Measurements from ENCODE around the gene GRIP1. TPM values are rescaled to one million over a fixed set of nuclear protein-coding genes. Genes with fewer than 3 reads are reported as not detected.
A peak's percentile ranks its signal among the peaks of the same experiment; 100 is the strongest.

GRIP1 gene, protein sequence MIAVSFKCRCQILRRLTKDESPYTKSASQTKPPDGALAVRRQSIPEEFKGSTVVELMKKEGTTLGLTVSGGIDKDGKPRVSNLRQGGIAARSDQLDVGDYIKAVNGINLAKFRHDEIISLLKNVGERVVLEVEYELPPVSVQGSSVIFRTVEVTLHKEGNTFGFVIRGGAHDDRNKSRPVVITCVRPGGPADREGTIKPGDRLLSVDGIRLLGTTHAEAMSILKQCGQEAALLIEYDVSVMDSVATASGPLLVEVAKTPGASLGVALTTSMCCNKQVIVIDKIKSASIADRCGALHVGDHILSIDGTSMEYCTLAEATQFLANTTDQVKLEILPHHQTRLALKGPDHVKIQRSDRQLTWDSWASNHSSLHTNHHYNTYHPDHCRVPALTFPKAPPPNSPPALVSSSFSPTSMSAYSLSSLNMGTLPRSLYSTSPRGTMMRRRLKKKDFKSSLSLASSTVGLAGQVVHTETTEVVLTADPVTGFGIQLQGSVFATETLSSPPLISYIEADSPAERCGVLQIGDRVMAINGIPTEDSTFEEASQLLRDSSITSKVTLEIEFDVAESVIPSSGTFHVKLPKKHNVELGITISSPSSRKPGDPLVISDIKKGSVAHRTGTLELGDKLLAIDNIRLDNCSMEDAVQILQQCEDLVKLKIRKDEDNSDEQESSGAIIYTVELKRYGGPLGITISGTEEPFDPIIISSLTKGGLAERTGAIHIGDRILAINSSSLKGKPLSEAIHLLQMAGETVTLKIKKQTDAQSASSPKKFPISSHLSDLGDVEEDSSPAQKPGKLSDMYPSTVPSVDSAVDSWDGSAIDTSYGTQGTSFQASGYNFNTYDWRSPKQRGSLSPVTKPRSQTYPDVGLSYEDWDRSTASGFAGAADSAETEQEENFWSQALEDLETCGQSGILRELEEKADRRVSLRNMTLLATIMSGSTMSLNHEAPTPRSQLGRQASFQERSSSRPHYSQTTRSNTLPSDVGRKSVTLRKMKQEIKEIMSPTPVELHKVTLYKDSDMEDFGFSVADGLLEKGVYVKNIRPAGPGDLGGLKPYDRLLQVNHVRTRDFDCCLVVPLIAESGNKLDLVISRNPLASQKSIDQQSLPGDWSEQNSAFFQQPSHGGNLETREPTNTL
- total RNA-seq, result under 1 TPM; 0.66 to 0.82 TPM

DNA sequence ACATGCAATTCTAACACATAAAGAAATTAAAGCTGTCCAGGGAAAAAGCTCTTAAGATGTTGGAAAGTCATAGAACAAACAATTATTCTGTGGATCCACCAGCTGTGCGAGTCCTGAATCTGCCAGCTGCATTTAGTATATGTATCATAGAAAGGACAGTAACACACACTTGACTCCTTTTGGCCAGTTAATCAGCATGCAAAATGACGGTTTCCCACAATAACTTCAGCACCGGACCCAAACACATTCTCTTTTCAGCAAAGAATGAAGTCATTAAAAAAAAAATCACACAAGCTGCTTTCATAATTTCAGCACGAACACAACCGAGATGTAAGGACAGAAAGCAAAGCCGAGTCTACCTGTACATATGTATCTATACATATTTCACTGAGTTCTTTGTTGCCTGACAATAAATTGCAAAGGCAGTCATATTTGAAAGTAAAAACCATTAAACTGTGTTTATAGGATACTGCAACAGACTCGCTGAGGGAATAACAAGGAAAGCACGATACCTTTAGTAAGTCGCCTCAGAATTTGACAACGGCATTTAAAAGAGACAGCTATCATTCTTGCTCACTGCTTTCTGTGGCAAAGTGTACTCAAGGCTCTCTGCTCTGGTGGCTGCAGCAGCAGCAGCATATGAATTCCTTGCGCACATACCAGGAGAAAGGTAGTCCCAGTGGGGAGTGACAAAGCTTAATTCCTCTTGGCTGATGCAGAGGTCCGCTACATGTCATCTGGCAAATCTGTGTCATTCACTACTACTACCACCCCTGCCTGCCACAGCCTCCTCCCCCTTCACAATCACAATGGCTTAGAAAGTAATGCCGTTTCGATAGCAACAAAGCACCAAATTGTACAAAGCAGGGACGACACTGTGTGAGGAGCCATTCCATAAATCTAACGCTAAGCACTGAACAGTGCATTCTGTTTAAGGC lies at the start of gene GRIP1:
TSS of gene GRIP1 (minus strand) at position 739 of the 938 bp plus-strand sequence. CDS start at position 567, 172 bp downstream.
- H3K9me3 Mint-ChIP-seq, result no peaks in the 10 kb centered on the region
- H3K27ac Mint-ChIP-seq, result no peak within 1 kb of the TSS
- DNase-seq (ENCODE audit: low spot score in 2 of 2), result no peak
- H3K36me3 Mint-ChIP-seq, result no peaks in the 10 kb centered on the region
- no peak for ATAC-seq

DNA sequence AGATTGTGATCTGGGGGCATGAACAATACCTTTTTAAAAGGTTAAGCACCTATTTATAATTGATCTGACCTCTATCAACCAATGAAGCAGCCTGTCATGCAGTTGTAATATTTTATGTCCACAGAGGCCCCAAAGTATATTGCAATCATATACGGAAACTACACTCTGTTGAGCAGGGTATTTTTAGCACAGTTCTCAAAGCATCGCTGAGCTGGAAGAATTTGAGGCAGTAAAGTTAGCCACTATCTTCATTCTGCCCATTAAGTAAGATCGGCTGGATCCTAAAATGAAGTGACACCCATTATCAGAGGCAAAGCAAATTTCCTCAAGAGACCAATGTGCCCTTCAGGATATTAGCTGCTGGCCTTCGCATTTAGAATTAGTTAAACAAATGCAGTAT lies 47.7 kb upstream of the GRIP1 start:
- ATAC-seq, result no peak
- no peak for DNase-seq (ENCODE audit: low spot score in 2 of 2)
- no peaks in the 10 kb centered on the region for H3K9me3 Mint-ChIP-seq
- H3K27ac Mint-ChIP-seq, result no peak overlapping the region
- H3K36me3 Mint-ChIP-seq, result no peaks in the 10 kb centered on the region

DNA sequence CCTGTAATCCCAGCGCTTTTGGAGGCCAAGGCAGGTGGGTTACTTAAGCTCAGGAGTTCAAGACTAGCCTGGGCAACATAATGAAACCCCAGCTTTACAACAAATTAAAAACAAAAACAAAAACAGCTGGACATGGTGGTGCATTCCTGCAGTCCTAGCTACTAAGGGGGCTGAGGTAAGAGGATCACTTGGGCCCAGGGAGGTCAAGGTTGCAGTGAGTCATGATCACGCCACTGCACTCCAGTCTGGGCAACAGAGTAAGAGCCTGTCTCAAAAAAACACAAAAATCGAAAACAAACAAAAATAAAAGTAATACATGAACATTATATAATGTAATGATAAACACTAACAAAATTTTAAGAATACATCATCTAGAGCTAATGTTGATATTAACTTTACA lies 46.2 kb upstream of the GRIP1 start:
- no peak for DNase-seq (ENCODE audit: low spot score in 2 of 2)
- ATAC-seq, result no peak
- Mint-ChIP-seq H3K36me3 (no peaks in the 10 kb centered on the region), H3K27ac (no peak overlapping the region), H3K9me3 (no peaks in the 10 kb centered on the region)

DNA sequence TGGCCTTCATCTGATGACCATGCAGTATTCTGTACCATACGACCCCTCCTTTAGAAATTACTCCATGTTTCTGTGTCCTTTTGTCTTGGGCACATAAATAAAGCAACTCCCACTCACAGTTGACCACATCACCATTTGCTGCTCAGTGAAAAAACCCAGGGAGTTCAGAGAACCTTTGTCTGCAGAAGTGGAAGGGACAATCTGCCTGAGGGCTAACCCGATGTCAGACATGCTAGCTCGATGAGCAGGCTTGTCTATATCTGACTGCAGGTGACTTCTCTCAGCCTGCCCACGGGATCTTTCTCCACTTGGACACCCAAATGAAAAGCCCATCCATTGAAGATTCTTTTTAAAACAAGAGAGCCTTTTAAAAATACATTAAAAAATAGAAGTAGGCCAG lies 45.7 kb upstream of the GRIP1 start:
- Mint-ChIP-seq H3K36me3 (no peaks in the 10 kb centered on the region), H3K9me3 (no peaks in the 10 kb centered on the region), H3K27ac (no peak overlapping the region)
- no peak for ATAC-seq
- DNase-seq (ENCODE audit: low spot score in 2 of 2), result no peak

DNA sequence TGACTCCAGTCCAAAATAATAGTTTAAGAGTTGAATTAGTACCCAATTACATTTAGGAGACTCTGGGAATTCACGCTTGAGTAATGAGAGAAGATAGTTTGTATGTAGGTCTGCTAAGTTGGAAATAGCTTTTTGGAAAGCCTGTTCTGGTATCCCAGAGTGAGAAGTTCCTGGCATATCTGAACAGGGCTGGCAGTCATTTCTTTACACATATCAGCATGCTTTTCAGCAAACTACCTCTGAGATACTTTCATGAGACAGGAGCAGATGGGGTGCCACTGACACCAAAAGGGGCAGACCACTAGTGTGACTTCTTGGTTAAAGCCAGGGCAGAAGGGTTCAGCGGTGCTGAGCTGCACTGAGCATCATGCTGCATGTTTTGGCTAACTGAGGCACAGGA lies 45.1 kb upstream of the GRIP1 start:
- ATAC-seq (no peak), DNase-seq (ENCODE audit: low spot score in 2 of 2) (no peak)
- Mint-ChIP-seq H3K9me3 (no peaks in the 10 kb centered on the region), H3K36me3 (no peaks in the 10 kb centered on the region), H3K27ac (no peak overlapping the region)

GRCh38 chr12:66719862-66720261 lies 41.0 kb upstream of the GRIP1 start:
- Mint-ChIP-seq H3K9me3 (peaks cover 3 to 5% of the 10 kb centered on the region in 2 donors), H3K27ac (no peak overlapping the region), H3K36me3 (peaks cover 2 to 3% of the 10 kb centered on the region in 2 donors)
- ATAC-seq, result no peak
- no peak for DNase-seq (ENCODE audit: low spot score in 2 of 2)

DNA sequence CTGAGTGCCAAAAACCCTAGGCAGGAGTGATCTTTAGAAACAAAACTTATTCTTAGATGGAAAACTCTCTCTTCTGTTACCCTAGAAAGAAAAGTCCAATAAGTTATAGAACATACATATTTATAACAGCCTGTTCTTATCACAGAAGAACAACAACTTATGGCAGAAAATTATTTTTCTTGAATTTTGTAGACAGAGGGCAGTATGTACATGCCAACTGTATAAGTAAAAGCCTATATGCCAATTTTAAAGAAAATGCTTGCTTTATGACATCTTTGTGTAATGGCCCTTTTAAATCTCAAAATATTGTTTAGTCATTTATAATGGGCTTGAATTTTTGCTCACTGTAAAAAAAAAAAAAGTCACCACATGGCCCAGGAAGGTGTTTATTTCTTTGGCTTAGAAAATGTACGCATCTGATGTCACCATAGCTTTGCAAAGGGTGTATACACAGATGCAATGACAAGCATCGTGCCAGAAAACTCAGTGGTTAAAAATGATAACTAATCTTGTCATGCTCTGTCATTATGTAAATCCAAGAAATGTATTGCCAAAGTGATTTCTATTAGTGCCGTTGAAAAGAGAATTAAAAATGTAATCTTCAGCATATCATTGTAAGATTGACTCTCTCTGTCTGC lies 38.3 kb upstream of the GRIP1 start:
- Mint-ChIP-seq H3K36me3 (peaks cover 6 to 7% of the 10 kb centered on the region in 2 donors), H3K9me3 (peaks cover 6 to 8% of the 10 kb centered on the region in 2 donors), H3K27ac (no peak overlapping the region)
- DNase-seq (ENCODE audit: low spot score in 2 of 2) (no peak), ATAC-seq (no peak)

- DNase-seq (ENCODE audit: low spot score in 2 of 2), result no peak
- H3K36me3 Mint-ChIP-seq, result peaks cover 6 to 7% of the 10 kb centered on the region in 2 donors
- peak in 1 of 2 donors; percentile 26 for ATAC-seq
These were observed 37.6 kb upstream of the GRIP1 start for GRCh38 chr12:66716522-66716921.

GRCh38 chr12:66714709-66715108 lies 35.8 kb upstream of the GRIP1 start:
- no peak for DNase-seq (ENCODE audit: low spot score in 2 of 2)
- peaks cover 6 to 7% of the 10 kb centered on the region in 2 donors for H3K36me3 Mint-ChIP-seq
- H3K9me3 Mint-ChIP-seq, result peaks cover 6 to 8% of the 10 kb centered on the region in 2 donors
- H3K27ac Mint-ChIP-seq, result peak overlapping the region in 1 of 2 donors; percentile 34
- no peak for ATAC-seq

More at GRCh38 chr12:66716522-66716921, 37.6 kb upstream of the GRIP1 start:
- Mint-ChIP-seq H3K27ac (no peak overlapping the region), H3K9me3 (peaks cover 6 to 8% of the 10 kb centered on the region in 2 donors)

DNA sequence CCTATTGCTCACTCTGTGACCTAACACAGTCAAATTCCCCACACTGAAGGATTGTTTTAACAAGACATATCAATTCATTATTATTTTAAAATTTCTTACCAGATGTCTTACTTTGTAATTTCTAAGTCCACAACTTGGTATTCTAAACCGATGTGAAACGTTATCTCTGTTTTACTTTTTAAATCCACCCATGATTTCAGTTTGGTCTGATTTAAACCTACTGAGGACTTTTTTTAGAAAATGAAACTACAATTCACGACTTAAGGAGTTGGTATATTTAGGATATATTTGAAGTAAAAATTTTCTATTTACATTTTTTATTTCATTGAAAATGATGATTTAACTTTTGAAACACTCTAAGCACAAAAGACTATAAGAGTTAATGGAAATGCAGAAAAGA lies 35.1 kb upstream of the GRIP1 start:
- DNase-seq (ENCODE audit: low spot score in 2 of 2), result no peak
- Mint-ChIP-seq H3K27ac (peak overlapping the region in 1 of 2 donors; percentile 32), H3K36me3 (peaks cover 6 to 7% of the 10 kb centered on the region in 2 donors), H3K9me3 (peaks cover 6 to 8% of the 10 kb centered on the region in 2 donors)
- no peak for ATAC-seq

DNA sequence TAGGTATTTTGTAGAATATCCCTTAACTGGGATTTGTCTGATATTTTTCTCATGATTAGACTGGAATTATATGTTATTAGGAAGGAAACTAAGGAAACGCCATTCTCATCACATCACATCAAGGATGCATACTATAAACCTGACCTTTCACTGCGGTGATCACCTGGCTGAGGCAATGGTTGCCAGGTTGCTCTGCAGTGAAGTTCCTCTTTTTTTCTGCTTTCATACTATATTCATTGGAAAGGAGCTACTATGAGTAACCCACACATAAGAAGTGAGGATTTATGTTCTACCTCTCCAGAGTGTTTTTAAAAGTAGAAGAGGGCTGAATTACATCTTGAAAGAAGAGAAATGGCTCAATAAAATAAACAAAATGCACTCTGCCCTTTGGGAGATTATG lies 31.0 kb upstream of the GRIP1 start:
- Mint-ChIP-seq H3K36me3 (peaks cover 4% of the 10 kb centered on the region in 2 donors), H3K27ac (no peak overlapping the region), H3K9me3 (peaks cover 3 to 4% of the 10 kb centered on the region in 2 donors)
- DNase-seq (ENCODE audit: low spot score in 2 of 2) (no peak), ATAC-seq (no peak)

GRCh38 chr12:66709457-66709773 lies 30.5 kb upstream of the GRIP1 start:
- Mint-ChIP-seq H3K36me3 (no peaks in the 10 kb centered on the region), H3K9me3 (no peaks in the 10 kb centered on the region), H3K27ac (peak overlapping the region in 1 of 2 donors; percentile 57)
- ATAC-seq (peak in 1 of 2 donors; percentile 41), DNase-seq (ENCODE audit: low spot score in 2 of 2) (no peak)

GRCh38 chr12:66708704-66709456 lies 30.0 kb upstream of the GRIP1 start:
- no peak for DNase-seq (ENCODE audit: low spot score in 2 of 2)
- peak; percentile 54 to 69 for ATAC-seq
- Mint-ChIP-seq H3K36me3 (no peaks in the 10 kb centered on the region), H3K9me3 (no peaks in the 10 kb centered on the region), H3K27ac (peak overlapping the region in 1 of 2 donors; percentile 57)

GRCh38 chr12:66707002-66707697 lies 28.3 kb upstream of the GRIP1 start:
- ATAC-seq (no peak), DNase-seq (ENCODE audit: low spot score in 2 of 2) (no peak)
- Mint-ChIP-seq H3K9me3 (no peaks in the 10 kb centered on the region), H3K36me3 (no peaks in the 10 kb centered on the region), H3K27ac (no peak overlapping the region)

Measured in activated naive CD4-positive, alpha-beta T cell treated with anti-CD3 and anti-CD28 coated beads, Interleukin-2, amount 50 U/mL, for 72 hours (primary cell).